Measurements from ENCODE around the gene MYBBP1A. TPM values are rescaled to one million over a fixed set of nuclear protein-coding genes. Genes with fewer than 3 reads are reported as not detected.
"Not testable (repeated sequence)": the region's sequence is repeated elsewhere in the genome, so short reads cannot be mapped to it uniquely, and the experiment has no call there.

The MYBBP1A gene
- total and polyA plus RNA-seq, 8 donors, result 21.8 to 93.1 (median 35.5) TPM

DNA sequence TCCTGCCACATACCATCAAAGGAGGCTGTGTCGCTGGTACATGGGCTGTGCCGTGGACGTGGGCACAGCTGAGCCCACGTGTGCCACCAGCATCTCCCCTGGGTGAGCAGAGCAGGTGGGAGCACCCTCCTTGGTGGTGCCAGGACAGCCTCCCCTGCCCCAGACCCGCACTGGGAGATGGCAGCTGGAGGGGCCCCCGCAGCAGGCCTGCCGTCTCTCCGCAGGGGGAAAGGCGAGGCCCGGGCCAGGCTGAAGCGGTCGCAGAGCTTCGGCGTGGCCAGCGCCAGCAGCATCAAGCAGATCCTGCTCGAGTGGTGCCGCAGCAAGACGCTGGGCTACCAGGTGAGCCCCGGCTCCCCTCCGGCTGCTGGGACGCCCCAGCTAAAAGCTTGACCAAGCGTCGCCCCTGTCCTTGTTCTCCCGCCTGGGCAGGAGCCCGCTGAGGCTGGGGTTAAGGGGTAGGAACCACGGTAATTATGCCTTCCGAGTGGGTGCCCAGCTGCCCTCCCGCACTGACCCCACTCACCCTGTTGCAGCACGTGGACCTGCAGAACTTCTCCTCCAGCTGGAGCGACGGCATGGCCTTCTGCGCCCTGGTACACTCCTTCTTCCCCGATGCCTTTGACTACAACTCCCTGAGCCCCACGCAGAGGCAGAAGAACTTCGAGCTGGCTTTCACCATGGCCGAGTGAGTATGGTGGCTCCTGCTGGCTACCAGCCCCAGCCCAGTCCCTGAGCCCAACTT is 41.6 kb upstream of the MYBBP1A start:
- Histone ChIP-seq H3K9me3 (no peaks in the 10 kb centered on the region), H3K36me3 (no peaks in the 10 kb centered on the region), H3K4me1 (no peaks in the 10 kb centered on the region), H3K4me3 (no peak overlapping the region), H3K27ac (no peak overlapping the region), H3K27me3 (no peaks in the 10 kb centered on the region)
- TF ChIP-seq, protein P1, sequence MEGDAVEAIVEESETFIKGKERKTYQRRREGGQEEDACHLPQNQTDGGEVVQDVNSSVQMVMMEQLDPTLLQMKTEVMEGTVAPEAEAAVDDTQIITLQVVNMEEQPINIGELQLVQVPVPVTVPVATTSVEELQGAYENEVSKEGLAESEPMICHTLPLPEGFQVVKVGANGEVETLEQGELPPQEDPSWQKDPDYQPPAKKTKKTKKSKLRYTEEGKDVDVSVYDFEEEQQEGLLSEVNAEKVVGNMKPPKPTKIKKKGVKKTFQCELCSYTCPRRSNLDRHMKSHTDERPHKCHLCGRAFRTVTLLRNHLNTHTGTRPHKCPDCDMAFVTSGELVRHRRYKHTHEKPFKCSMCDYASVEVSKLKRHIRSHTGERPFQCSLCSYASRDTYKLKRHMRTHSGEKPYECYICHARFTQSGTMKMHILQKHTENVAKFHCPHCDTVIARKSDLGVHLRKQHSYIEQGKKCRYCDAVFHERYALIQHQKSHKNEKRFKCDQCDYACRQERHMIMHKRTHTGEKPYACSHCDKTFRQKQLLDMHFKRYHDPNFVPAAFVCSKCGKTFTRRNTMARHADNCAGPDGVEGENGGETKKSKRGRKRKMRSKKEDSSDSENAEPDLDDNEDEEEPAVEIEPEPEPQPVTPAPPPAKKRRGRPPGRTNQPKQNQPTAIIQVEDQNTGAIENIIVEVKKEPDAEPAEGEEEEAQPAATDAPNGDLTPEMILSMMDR (IDR thresholded peaks at IDR 0.05), result no peak
- DNase-seq (peak in 1 of 6 donors; percentile 53), ATAC-seq (no peak), FAIRE-seq (no peak)
- intact Hi-C loops (cut with DNase I), result no loop called here
- 81 to 88% methylated on average over 36 of the region's 36 CpGs for WGBS, 2 donors

DNA sequence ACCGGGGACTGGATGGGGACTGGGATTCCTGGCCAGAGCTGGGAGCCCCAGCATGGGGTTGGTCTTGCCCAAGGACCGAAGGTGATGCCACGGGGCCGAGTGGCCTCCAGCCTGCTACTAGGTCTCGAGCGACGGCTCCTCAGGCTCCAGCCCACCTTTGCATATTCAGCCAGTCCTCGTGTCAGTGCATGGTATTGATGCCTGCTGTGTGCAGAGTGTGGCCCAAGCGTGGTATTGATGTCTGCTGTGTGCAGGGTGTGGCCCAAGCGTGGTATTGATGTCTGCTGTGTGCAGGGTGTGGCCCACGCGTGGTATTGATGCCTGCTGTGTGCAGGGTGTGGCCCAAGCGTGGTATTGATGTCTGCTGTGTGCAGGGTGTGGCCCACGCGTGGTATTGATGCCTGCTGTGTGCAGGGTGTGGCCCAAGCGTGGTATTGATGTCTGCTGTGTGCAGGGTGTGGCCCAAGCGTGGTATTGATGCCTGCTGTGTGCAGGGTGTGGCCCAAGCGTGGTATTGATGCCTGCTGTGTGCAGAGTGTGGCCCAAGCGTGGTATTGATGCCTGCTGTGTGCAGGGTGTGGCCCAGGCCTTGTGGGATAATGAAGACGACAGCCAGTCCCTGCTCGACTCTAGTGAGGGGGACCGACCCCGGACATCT is 40.6 kb upstream of the MYBBP1A start:
- H3K27ac ChIP-seq; FAIRE-seq; ATAC-seq; intact Hi-C loops (cut with DNase I); H3K9me3 ChIP-seq; H3K27me3 ChIP-seq; H3K4me3 ChIP-seq; H3K36me3 ChIP-seq; H3K4me1 ChIP-seq: not testable (repeated sequence)
- WGBS, 2 donors, result 86 to 92% methylated on average over 23 of the region's 23 CpGs
- peak in 1 of 6 donors; percentile 67 for DNase-seq

DNA sequence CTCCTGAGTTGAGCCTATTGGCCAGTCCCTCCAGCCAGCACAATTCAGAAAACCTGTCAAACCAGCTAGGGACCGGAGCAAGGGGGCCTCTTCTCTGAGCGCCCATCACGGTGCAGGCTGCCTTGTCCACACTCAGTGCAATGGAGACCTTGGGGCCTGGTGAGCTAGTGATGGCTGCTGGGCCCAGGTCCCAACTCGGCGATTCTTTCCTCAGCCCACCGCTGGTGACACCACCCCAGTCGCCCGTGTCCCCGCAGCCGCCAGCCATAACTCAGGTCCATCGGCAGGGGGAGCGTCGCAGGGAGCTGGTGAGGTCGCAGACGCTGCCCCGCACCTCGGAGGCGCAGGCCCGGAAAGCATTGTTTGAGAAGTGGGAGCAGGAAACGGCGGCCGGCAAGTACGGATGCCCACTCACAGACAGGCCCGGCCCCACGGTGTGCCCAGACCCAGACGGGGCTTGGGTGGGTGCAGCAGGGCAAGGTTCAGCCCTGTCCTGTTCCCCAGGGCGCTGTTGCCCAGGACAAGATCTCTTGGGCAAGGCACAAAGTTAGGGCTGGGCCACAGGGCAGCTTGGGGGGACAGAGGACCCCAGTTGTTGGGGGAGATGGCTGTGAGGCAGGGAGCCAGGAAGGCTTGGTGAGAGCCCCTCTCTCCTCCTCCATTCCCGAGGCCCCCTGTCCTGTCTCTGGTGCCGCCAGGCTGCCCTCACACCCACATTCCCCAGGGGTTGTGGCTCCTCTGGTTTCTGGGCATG is 39.9 kb upstream of the MYBBP1A start:
- Histone ChIP-seq H3K36me3 (no peaks in the 10 kb centered on the region), H3K27ac (no peak overlapping the region), H3K4me3 (no peak overlapping the region), H3K9me3 (no peaks in the 10 kb centered on the region), H3K27me3 (no peaks in the 10 kb centered on the region), H3K4me1 (no peaks in the 10 kb centered on the region)
- FAIRE-seq (no peak), ATAC-seq (peak; percentile 17 to 64 (median 48)), DNase-seq (peak in 1 of 6 donors; percentile 56)
- TF ChIP-seq, protein P1 (IDR thresholded peaks at IDR 0.05), result peak in 1 of 4 donors; percentile 21
- WGBS, 2 donors, result 30 to 39% methylated on average over 28 to 29 of the region's 29 CpGs
- intact Hi-C loops (cut with DNase I), result no loop called here

DNA sequence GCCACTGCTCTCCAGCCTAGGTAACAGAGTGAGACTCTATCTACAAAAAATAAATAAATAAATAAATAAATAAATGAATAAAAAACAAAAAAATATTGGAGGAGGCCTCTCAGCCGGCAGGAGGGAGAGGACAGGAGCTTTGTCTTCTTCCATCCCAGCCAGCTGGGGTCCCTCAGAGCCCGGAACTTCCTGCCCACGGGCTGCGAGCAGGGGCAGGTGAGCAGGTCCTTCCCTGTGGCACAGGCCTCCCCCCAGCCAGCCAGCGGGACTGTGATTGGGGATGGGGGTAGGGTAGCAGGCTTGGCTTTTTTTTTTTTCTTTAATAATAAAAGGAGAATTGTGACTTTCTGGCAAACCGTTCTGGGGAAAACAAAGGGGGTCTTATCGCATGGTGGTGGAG is 39.2 kb upstream of the MYBBP1A start:
- H3K4me1 ChIP-seq, result no peaks in the 10 kb centered on the region
- WGBS, 2 donors, result 87 to 95% methylated on average over 7 of the region's 7 CpGs
- TF ChIP-seq, protein P1 (IDR thresholded peaks at IDR 0.05), result no peak
- ATAC-seq, result no peak
- H3K27ac ChIP-seq, result no peak overlapping the region
- no peaks in the 10 kb centered on the region for H3K27me3 ChIP-seq
- intact Hi-C loops (cut with DNase I), result no loop called here
- no peak overlapping the region for H3K4me3 ChIP-seq
- no peaks in the 10 kb centered on the region for H3K36me3 ChIP-seq
- H3K9me3 ChIP-seq, result no peaks in the 10 kb centered on the region
- DNase-seq, result no peak
- FAIRE-seq, result no peak

DNA sequence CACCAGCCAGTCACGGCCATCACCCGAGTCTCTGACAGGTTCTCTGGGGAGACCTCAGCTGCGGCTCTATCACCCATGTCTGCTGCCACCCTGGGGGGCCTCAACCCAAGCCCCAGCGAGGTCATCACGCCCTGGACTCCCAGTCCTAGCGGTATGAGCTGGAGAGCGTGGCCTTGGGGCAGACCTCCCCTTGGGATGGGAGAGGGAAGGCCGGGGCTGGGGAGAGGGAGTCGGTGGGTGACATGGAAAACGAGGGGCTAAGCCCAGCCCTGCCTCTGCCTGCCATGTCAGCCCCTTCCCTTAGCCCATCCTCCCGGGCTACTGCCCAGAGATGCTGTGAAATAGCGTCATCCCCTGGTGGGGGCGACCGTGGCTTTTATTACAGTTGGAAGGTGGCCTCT is 37.8 kb upstream of the MYBBP1A start:
- no peak overlapping the region for H3K27ac ChIP-seq
- no peaks in the 10 kb centered on the region for H3K4me1 ChIP-seq
- intact Hi-C loops (cut with DNase I), result no loop called here
- H3K36me3 ChIP-seq, result no peaks in the 10 kb centered on the region
- H3K4me3 ChIP-seq, result no peak overlapping the region
- ATAC-seq (no peak), DNase-seq (peak in 1 of 6 donors; percentile 55), FAIRE-seq (no peak)
- no peaks in the 10 kb centered on the region for H3K27me3 ChIP-seq
- TF ChIP-seq, protein P1 (IDR thresholded peaks at IDR 0.05), result no peak
- WGBS, 2 donors, result 74 to 89% methylated on average over 14 of the region's 14 CpGs
- H3K9me3 ChIP-seq, result no peaks in the 10 kb centered on the region

Data from pancreas (tissue), 10 donors.